HepG2 (cell line): ENCODE data around the gene TPR. TPM values are rescaled to one million over a fixed set of nuclear protein-coding genes. Genes with fewer than 3 reads are reported as not detected.

ENCODE experiments used
- ARID2 ChIP-seq: sonication (generic); formaldehyde crosslinking; IDR thresholded peaks from 2 replicates; pipeline ENCODE4 v1.8.1; 2022; ENCODE audit warnings: mild to moderate bottlenecking, missing genetic modification reagents, borderline replicate concordance
- CCDC6 ChIP-seq: sonication (generic); formaldehyde crosslinking; IDR thresholded peaks from 2 replicates; pipeline ENCODE4 v1.8.1; 2022; ENCODE audit warnings: mild to moderate bottlenecking, missing genetic modification reagents, moderate library complexity
- IRF1 ChIP-seq: sonication (generic); formaldehyde crosslinking; IDR thresholded peaks from 2 replicates; pipeline ENCODE4 v1.4.0; 2020; ENCODE audit warnings: low read depth, mild to moderate bottlenecking, missing genetic modification reagents
- IRX3 ChIP-seq: sonication (generic); formaldehyde crosslinking; IDR thresholded peaks from 2 replicates; pipeline ENCODE4 v1.8.1; 2023; ENCODE audit warnings: mild to moderate bottlenecking, low read depth, missing genetic modification reagents, borderline replicate concordance
- KLF13 ChIP-seq: sonication (generic); formaldehyde crosslinking; IDR thresholded peaks from 2 replicates; pipeline ENCODE4 v1.4.0; 2020; ENCODE audit warnings: mild to moderate bottlenecking, missing genetic modification reagents
- MTA3 ChIP-seq: sonication (generic); formaldehyde crosslinking; IDR thresholded peaks from 2 replicates; pipeline ENCODE4 v1.4.0; 2020; ENCODE audit warnings: missing genetic modification reagents
- MTF2 ChIP-seq: sonication (generic); formaldehyde crosslinking; IDR thresholded peaks from 2 replicates; pipeline ENCODE4 v1.5.0; 2020; ENCODE audit warnings: missing genetic modification reagents, borderline replicate concordance
- NFATC3 ChIP-seq: sonication (generic); formaldehyde crosslinking; IDR thresholded peaks from 2 replicates; pipeline ENCODE4 v1.5.1; 2020; ENCODE audit warnings: mild to moderate bottlenecking, missing genetic modification reagents
- SIX4 ChIP-seq: sonication (generic); formaldehyde crosslinking; IDR thresholded peaks from 2 replicates; pipeline ENCODE4 v1.4.0; 2020; ENCODE audit warnings: missing genetic modification reagents
- ZMAT3 ChIP-seq: sonication (generic); formaldehyde crosslinking; conservative IDR thresholded peaks from 2 replicates; pipeline ENCODE4 v1.7.0; 2021; ENCODE audit warnings: missing genetic modification reagents
- ZNF276 ChIP-seq: sonication (generic); formaldehyde crosslinking; IDR thresholded peaks from 2 replicates; pipeline ENCODE4 v1.4.0; 2020; ENCODE audit warnings: mild to moderate bottlenecking, low read depth, missing genetic modification reagents
- ZNF513 ChIP-seq: sonication (generic); formaldehyde crosslinking; conservative IDR thresholded peaks from 2 replicates; pipeline ENCODE4 v1.5.0; 2020; ENCODE audit warnings: missing genetic modification reagents
- ZNF670 ChIP-seq: sonication (generic); formaldehyde crosslinking; IDR thresholded peaks from 2 replicates; pipeline ENCODE4 v1.8.0; 2022; ENCODE audit warnings: mild to moderate bottlenecking, missing genetic modification reagents, borderline replicate concordance
- ZNF720 ChIP-seq: sonication (generic); formaldehyde crosslinking; IDR thresholded peaks from 2 replicates; pipeline ENCODE4 v1.4.0; 2020; ENCODE audit warnings: missing genetic modification reagents
- ZSCAN12 ChIP-seq: sonication (generic); formaldehyde crosslinking; IDR thresholded peaks from 2 replicates; pipeline ENCODE4 v1.9.0; 2021; ENCODE audit warnings: mild to moderate bottlenecking, missing genetic modification reagents
- polyA plus RNA-seq, 8 experiments: library from polyadenylated mRNA; depleted of rRNA in 3 of 8; stranded (reverse) in 7 of 8; unstranded in 1 of 8; fragments of >200 nt; fragmentation: Illumina TruSeq in 4 of 8; extraction: Trizol in 4 of 8; gene quantifications; 2 replicates each; pipeline versions ENCODE4 v1.2.1 to v1.2.3, GENCODE V29; 2011 to 2016; ENCODE audit warnings: low read depth in 4 of 8, missing spikeins in 1 of 8, mixed read lengths in 1 of 8; ENCODE audit not compliant: insufficient read depth in 1 of 8
- total RNA-seq, 5 experiments: library from RNA; depleted of rRNA; stranded (reverse); fragments of >200 nt; fragmentation: Illumina TruSeq; extraction: Trizol; gene quantifications; 2 replicates each; pipeline ENCODE4 v1.2.3, GENCODE V29; 2016; ENCODE audit warnings: low read depth in 1 of 5
- TF ChIP-seq, protein P1 (sequence below): sonication (generic); formaldehyde crosslinking; IDR thresholded peaks from 2 replicates; pipeline ENCODE4 v1.4.0; 2020; ENCODE audit warnings: mild to moderate bottlenecking, missing genetic modification reagents, borderline replicate concordance
- TF ChIP-seq, protein P2 (sequence below): sonication (generic); formaldehyde crosslinking; IDR thresholded peaks from 2 replicates; pipeline ENCODE4 v1.5.0; 2020; ENCODE audit warnings: missing genetic modification reagents

TPR gene
- total and polyA plus RNA-seq, 2 of the 13 experiments (the other 11 are each of a cell fraction or from before 2014, with no cell fraction given): 78.9 to 81.7 TPM

DNA sequence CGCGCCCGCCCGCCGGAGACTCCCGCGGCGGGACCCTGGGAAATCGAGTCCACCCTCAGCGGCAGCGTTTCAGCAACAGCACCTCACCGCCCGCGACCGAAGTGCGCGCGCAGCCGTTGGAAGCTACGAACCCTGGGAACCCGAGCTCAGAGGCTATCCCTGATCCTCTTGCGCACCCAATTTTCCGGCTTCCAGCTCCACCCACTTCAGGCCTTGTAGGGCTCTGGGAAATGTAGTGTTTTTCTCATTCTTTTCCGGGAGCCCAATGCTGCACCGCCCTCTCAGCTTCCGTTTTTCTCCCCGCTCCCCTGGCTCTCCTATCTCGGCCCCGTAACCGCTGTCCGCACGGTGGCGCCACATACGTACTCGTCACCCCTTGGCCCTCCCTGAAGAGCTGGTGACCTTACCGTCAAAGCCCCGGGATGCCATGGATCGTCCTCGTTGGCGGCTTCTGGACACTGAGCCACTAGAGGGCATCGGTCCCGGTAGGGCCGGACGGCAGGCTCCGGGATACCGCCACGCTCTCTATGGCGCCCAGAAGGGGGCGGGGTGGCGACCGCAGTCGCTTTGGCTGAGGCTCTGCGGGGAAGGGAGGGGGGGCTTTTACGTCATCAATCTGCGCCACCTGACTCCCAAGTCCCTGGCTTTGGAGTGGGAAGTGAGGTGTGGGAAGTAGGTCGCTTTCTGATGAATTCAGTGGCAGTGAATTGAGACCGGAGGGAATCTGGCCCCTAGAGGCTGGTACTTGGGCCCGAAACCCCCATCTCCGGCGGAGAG is at the start of gene TPR, which contains the start of gene ODR4 (continued):
- TF ChIP-seq IRX3 (CRISPR knock-in tag) (peak; percentile 86; the same call in 1 of the 2 replicates), ZNF276 (CRISPR knock-in tag) (peak; percentile 6; the same call in 1 of the 2 replicates), MTA3 (CRISPR knock-in tag) (no peak), MTF2 (CRISPR knock-in tag) (no peak), ZNF670 (CRISPR knock-in tag) (peak; percentile 21; the same call in 1 of the 2 replicates), KLF13 (CRISPR knock-in tag) (no peak), IRF1 (CRISPR knock-in tag) (0 out of 2 replicates have a peak, but pooled peaks have one; percentile 35), SIX4 (CRISPR knock-in tag) (no peak), ZMAT3 (CRISPR knock-in tag) (peak; percentile 45; the same call in 1 of the 2 replicates), NFATC3 (CRISPR knock-in tag) (no peak), ZNF513 (no peak), ZSCAN12 (CRISPR knock-in tag) (no peak), CCDC6 (CRISPR knock-in tag) (peak; percentile 43), ZNF720 (CRISPR knock-in tag) (no peak), ARID2 (CRISPR knock-in tag) (peak; percentile 90; the same call in 1 of the 2 replicates)
- TF ChIP-seq, protein P1, sequence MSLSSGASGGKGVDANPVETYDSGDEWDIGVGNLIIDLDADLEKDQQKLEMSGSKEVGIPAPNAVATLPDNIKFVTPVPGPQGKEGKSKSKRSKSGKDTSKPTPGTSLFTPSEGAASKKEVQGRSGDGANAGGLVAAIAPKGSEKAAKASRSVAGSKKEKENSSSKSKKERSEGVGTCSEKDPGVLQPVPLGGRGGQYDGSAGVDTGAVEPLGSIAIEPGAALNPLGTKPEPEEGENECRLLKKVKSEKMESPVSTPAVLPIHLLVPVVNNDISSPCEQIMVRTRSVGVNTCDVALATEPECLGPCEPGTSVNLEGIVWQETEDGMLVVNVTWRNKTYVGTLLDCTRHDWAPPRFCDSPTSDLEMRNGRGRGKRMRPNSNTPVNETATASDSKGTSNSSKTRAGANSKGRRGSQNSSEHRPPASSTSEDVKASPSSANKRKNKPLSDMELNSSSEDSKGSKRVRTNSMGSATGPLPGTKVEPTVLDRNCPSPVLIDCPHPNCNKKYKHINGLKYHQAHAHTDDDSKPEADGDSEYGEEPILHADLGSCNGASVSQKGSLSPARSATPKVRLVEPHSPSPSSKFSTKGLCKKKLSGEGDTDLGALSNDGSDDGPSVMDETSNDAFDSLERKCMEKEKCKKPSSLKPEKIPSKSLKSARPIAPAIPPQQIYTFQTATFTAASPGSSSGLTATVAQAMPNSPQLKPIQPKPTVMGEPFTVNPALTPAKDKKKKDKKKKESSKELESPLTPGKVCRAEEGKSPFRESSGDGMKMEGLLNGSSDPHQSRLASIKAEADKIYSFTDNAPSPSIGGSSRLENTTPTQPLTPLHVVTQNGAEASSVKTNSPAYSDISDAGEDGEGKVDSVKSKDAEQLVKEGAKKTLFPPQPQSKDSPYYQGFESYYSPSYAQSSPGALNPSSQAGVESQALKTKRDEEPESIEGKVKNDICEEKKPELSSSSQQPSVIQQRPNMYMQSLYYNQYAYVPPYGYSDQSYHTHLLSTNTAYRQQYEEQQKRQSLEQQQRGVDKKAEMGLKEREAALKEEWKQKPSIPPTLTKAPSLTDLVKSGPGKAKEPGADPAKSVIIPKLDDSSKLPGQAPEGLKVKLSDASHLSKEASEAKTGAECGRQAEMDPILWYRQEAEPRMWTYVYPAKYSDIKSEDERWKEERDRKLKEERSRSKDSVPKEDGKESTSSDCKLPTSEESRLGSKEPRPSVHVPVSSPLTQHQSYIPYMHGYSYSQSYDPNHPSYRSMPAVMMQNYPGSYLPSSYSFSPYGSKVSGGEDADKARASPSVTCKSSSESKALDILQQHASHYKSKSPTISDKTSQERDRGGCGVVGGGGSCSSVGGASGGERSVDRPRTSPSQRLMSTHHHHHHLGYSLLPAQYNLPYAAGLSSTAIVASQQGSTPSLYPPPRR: no peak
- TF ChIP-seq, protein P2, sequence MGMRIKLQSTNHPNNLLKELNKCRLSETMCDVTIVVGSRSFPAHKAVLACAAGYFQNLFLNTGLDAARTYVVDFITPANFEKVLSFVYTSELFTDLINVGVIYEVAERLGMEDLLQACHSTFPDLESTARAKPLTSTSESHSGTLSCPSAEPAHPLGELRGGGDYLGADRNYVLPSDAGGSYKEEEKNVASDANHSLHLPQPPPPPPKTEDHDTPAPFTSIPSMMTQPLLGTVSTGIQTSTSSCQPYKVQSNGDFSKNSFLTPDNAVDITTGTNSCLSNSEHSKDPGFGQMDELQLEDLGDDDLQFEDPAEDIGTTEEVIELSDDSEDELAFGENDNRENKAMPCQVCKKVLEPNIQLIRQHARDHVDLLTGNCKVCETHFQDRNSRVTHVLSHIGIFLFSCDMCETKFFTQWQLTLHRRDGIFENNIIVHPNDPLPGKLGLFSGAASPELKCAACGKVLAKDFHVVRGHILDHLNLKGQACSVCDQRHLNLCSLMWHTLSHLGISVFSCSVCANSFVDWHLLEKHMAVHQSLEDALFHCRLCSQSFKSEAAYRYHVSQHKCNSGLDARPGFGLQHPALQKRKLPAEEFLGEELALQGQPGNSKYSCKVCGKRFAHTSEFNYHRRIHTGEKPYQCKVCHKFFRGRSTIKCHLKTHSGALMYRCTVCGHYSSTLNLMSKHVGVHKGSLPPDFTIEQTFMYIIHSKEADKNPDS: no peak
